ENCODE measurements around the gene RAD50. TPM values are rescaled to one million over a fixed set of nuclear protein-coding genes. Genes with fewer than 3 reads are reported as not detected.
A peak's percentile ranks its signal among the peaks of the same experiment; 100 is the strongest.

The RAD50 gene
- total and polyA plus RNA-seq, 5 experiments from 2014 or later: 12.0 to 36.1 (median 30.2) TPM

GRCh38 chr5:132667761-132668705 is 111.3 kb downstream of the RAD50 start:
- Mint-ChIP-seq H3K27ac (no peak overlapping the region), H3K4me3 (no peak overlapping the region), H3K27me3 (peaks cover 0 to 9% (median 0%) of the 10 kb centered on the region in 5 donors), H3K9me3 (no peaks in the 10 kb centered on the region), H3K4me1 (peaks cover 0 to 10% (median under 1%) of the 10 kb centered on the region in 4 donors), H3K36me3 (no peaks in the 10 kb centered on the region)
- POLR2A ChIA-PET: no interaction called here
- ATAC-seq (no peak), DNase-seq (no peak)

- H3K9me3 Mint-ChIP-seq: no peaks in the 10 kb centered on the region
- H3K36me3 Mint-ChIP-seq: no peaks in the 10 kb centered on the region
- H3K4me1 Mint-ChIP-seq: peaks cover 0 to 4% (median under 1%) of the 10 kb centered on the region in 4 donors
- H3K27ac Mint-ChIP-seq: no peak overlapping the region
- H3K4me3 Mint-ChIP-seq: no peak overlapping the region
- ATAC-seq (no peak), DNase-seq (no peak)
- peaks cover 0 to 9% (median 0%) of the 10 kb centered on the region in 5 donors for H3K27me3 Mint-ChIP-seq
- POLR2A ChIA-PET: no interaction called here
Observed at GRCh38 chr5:132668706-132669454, 112.1 kb downstream of the RAD50 start.

- H3K27me3 Mint-ChIP-seq: peaks cover 0 to 9% (median 0%) of the 10 kb centered on the region in 5 donors
- ATAC-seq: no peak
- H3K4me3 Mint-ChIP-seq: no peak overlapping the region
- peaks cover 0 to 2% (median under 1%) of the 10 kb centered on the region in 4 donors for H3K4me1 Mint-ChIP-seq
- DNase-seq: no peak
- H3K9me3 Mint-ChIP-seq: no peaks in the 10 kb centered on the region
- no peaks in the 10 kb centered on the region for H3K36me3 Mint-ChIP-seq
- POLR2A ChIA-PET: no interaction called here
- no peak overlapping the region for H3K27ac Mint-ChIP-seq
Observed at GRCh38 chr5:132669455-132669820, 112.7 kb downstream of the RAD50 start.

GRCh38 chr5:132669966-132670882 is 113.4 kb downstream of the RAD50 start:
- Mint-ChIP-seq H3K4me3 (no peak overlapping the region), H3K9me3 (no peaks in the 10 kb centered on the region), H3K4me1 (peaks cover 0 to 3% (median under 1%) of the 10 kb centered on the region in 4 donors), H3K36me3 (no peaks in the 10 kb centered on the region), H3K27me3 (peaks cover 0 to 9% (median 0%) of the 10 kb centered on the region in 5 donors), H3K27ac (no peak overlapping the region)
- POLR2A ChIA-PET: no interaction called here
- ATAC-seq: no peak
- no peak for DNase-seq

- POLR2A ChIA-PET: no interaction called here
- H3K27ac Mint-ChIP-seq: peak overlapping the region in 1 of 10 donors; percentile 9
Observed at GRCh38 chr5:132671000-132671399, 114.2 kb downstream of the RAD50 start.

GRCh38 chr5:132673488-132673887 is 116.7 kb downstream of the RAD50 start:
- H3K4me3 Mint-ChIP-seq: no peak overlapping the region
- H3K9me3 Mint-ChIP-seq: no peaks in the 10 kb centered on the region
- POLR2A ChIA-PET: no interaction called here
- H3K4me1 Mint-ChIP-seq: peaks cover 0 to 8% (median 0%) of the 10 kb centered on the region in 4 donors
- no peak for ATAC-seq
- no peaks in the 10 kb centered on the region for H3K27me3 Mint-ChIP-seq
- H3K27ac Mint-ChIP-seq: no peak overlapping the region
- H3K36me3 Mint-ChIP-seq: no peaks in the 10 kb centered on the region
- DNase-seq: no peak

More at GRCh38 chr5:132671000-132671399, 114.2 kb downstream of the RAD50 start:
- H3K4me3 Mint-ChIP-seq: no peak overlapping the region
- no peaks in the 10 kb centered on the region for H3K36me3 Mint-ChIP-seq
- ATAC-seq (no peak), DNase-seq (no peak)
- peaks cover 0 to 7% (median under 1%) of the 10 kb centered on the region in 4 donors for H3K4me1 Mint-ChIP-seq
- peaks cover 0 to 9% (median 0%) of the 10 kb centered on the region in 5 donors for H3K27me3 Mint-ChIP-seq
- no peaks in the 10 kb centered on the region for H3K9me3 Mint-ChIP-seq

GRCh38 chr5:132673939-132674630 is 117.3 kb downstream of the RAD50 start, which contains the start of gene IL4:
Gene IL4, plus strand, starts transcription at chr5:132673989. Its CDS starts 62 bp downstream, at chr5:132674051.
- POLR2A ChIA-PET: no interaction called here
- DNase-seq: no peak
- ATAC-seq: no peak
- Mint-ChIP-seq H3K9me3 (no peaks in the 10 kb centered on the region), H3K4me1 (peaks cover 0 to 8% (median 0%) of the 10 kb centered on the region in 4 donors), H3K27me3 (no peaks in the 10 kb centered on the region), H3K27ac (peak within 1 kb of the TSS in 3 of 10 donors; percentile 4 to 66 (median 40)), H3K36me3 (no peaks in the 10 kb centered on the region), H3K4me3 (peak within 1 kb of the TSS in 1 of 10 donors; percentile 63)

- H3K27me3 Mint-ChIP-seq: no peaks in the 10 kb centered on the region
- no peak for DNase-seq
- H3K36me3 Mint-ChIP-seq: no peaks in the 10 kb centered on the region
- no peaks in the 10 kb centered on the region for H3K9me3 Mint-ChIP-seq
- POLR2A ChIA-PET: no interaction called here
- ATAC-seq: no peak
- peaks cover 0 to 8% (median 0%) of the 10 kb centered on the region in 4 donors for H3K4me1 Mint-ChIP-seq
- peak overlapping the region in 3 of 10 donors; percentile 2 to 66 (median 4) for H3K27ac Mint-ChIP-seq
- peak overlapping the region in 2 of 10 donors; percentile 2 to 63 for H3K4me3 Mint-ChIP-seq
Observed at GRCh38 chr5:132674671-132675506, 118.1 kb downstream of the RAD50 start.

- ATAC-seq (no peak), DNase-seq (no peak)
- POLR2A ChIA-PET: no interaction called here
- H3K4me1 Mint-ChIP-seq: peaks cover 0 to 12% (median 0%) of the 10 kb centered on the region in 4 donors
- peak overlapping the region in 1 of 10 donors; percentile 55 for H3K27ac Mint-ChIP-seq
- no peaks in the 10 kb centered on the region for H3K36me3 Mint-ChIP-seq
- peak overlapping the region in 1 of 10 donors; percentile 33 for H3K4me3 Mint-ChIP-seq
- H3K27me3 Mint-ChIP-seq: peaks cover 0 to 2% (median 0%) of the 10 kb centered on the region in 5 donors
- no peaks in the 10 kb centered on the region for H3K9me3 Mint-ChIP-seq
Observed at GRCh38 chr5:132675936-132676689, 119.3 kb downstream of the RAD50 start.

GRCh38 chr5:132677191-132677590 is 120.4 kb downstream of the RAD50 start:
- H3K27me3 Mint-ChIP-seq: peaks cover 0 to 2% (median 0%) of the 10 kb centered on the region in 5 donors
- ATAC-seq: no peak
- peaks cover 0 to 21% (median 0%) of the 10 kb centered on the region in 4 donors for H3K4me1 Mint-ChIP-seq
- no peak for DNase-seq
- no peaks in the 10 kb centered on the region for H3K9me3 Mint-ChIP-seq
- no peaks in the 10 kb centered on the region for H3K36me3 Mint-ChIP-seq
- POLR2A ChIA-PET: no interaction called here
- H3K27ac Mint-ChIP-seq: no peak overlapping the region
- H3K4me3 Mint-ChIP-seq: no peak overlapping the region
